Measurements from ENCODE around the gene MPP3. TPM values are rescaled to one million over a fixed set of nuclear protein-coding genes. Genes with fewer than 3 reads are reported as not detected.

Gene MPP3
- total and polyA plus RNA-seq, 2 donors (not counting 1 experiment from before 2014, with no cell fraction given) = 0.16 TPM; not detected in 1

DNA sequence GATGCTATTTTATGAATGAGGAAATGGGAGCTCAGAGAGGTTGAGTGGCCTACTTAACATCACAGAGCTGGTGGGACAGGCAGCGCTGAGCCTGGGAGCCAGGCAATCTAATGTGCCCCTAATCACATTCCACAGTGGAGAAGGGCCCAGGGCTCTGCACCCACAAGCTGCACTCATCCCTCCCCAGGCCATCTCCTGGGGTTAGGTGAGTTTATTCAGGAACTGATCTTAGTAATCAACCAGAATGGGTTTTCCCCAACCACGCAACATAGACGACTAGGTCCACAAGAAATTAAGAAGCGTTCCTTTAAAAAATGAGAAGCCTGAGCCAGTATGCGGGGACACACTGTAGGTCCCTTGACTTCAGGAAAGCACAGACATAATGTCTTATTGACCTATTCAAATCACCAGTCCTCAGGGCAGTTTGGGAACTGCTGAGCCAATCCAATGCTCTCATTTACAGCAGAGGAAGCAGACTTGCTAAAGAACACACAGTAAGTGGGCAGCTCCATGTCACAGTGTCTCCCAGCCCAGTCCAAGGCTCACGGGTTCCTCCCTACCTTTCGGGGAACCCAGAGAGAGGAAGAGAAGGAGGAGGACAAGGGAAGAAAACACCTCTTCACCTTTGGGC, 2.3 kb downstream of the MPP3 start:
- no peaks in the 10 kb centered on the region for H3K36me3 ChIP-seq (replicated peaks in 1 of 2; ENCODE audit: control extremely low read depth in 1 of 2, control insufficient read depth in 1 of 2, extremely low read depth in 1 of 2, insufficient read depth in 2 of 2, low read length in 1 of 2)
- H3K9me3 ChIP-seq (ENCODE audit: control extremely low read depth in 1 of 3, control insufficient read depth in 2 of 3, insufficient read depth in 1 of 3, low read length in 2 of 3) = peaks cover 0 to 10% (median 0%) of the 10 kb centered on the region in 3 donors
- H3K27me3 ChIP-seq (replicated peaks in 1 of 4; ENCODE audit: control extremely low read depth in 1 of 4, control insufficient read depth in 3 of 4, insufficient read depth in 4 of 4, low read length in 3 of 4) = peaks cover 0 to 34% (median 25%) of the 10 kb centered on the region in 4 experiments
- WGBS (ENCODE audit: insufficient coverage) = 73% methylated on average over 4 of the region's 7 CpGs
- H3K27me3 Mint-ChIP-seq = peaks cover 62% of the 10 kb centered on the region
- DNase-seq = no peak
- H3K27ac Mint-ChIP-seq = no peak overlapping the region
- H2AFZ ChIP-seq (ENCODE audit: insufficient read depth, low read depth, low read length, poor library complexity, severe bottlenecking) = no peak overlapping the region
- H3K27ac ChIP-seq (ENCODE audit: low read length in 2 of 2) = no peak overlapping the region
- peak overlapping the region; percentile 54 for H3K4me3 Mint-ChIP-seq
- intact Hi-C loops (cut with micrococcal nuclease) = no loop called here
- ChIA-PET POLR2A (no interaction called here), CTCF (interaction anchor here (1.1 kb wide), 1 partner anchor 9 kb away, joined by 3 read pairs; no protein-coding TSS in a partner anchor)
- H3K4me2 ChIP-seq (replicated peaks; ENCODE audit: low read depth, low read length, poor library complexity, severe bottlenecking) = no peak overlapping the region
- H4K20me1 ChIP-seq (ENCODE audit: control insufficient read depth, insufficient read depth, low read length, poor library complexity, severe bottlenecking) = no peaks in the 10 kb centered on the region
- no peak overlapping the region for H3K4me3 ChIP-seq (ENCODE audit: control extremely low read depth in 1 of 5, extremely low read depth in 1 of 5, insufficient read depth in 1 of 5, low read depth in 2 of 5, low read length in 4 of 5)
- peaks cover 16% of the 10 kb centered on the region for H3K4me1 Mint-ChIP-seq
- H3K79me2 ChIP-seq (ENCODE audit: control insufficient read depth, insufficient read depth, low read length) = no peaks in the 10 kb centered on the region
- H3K9me3 Mint-ChIP-seq (ENCODE audit: insufficient read depth) = no peaks in the 10 kb centered on the region
- H3K9ac ChIP-seq (ENCODE audit: low read length) = no peak overlapping the region
- TF ChIP-seq, protein P1, sequence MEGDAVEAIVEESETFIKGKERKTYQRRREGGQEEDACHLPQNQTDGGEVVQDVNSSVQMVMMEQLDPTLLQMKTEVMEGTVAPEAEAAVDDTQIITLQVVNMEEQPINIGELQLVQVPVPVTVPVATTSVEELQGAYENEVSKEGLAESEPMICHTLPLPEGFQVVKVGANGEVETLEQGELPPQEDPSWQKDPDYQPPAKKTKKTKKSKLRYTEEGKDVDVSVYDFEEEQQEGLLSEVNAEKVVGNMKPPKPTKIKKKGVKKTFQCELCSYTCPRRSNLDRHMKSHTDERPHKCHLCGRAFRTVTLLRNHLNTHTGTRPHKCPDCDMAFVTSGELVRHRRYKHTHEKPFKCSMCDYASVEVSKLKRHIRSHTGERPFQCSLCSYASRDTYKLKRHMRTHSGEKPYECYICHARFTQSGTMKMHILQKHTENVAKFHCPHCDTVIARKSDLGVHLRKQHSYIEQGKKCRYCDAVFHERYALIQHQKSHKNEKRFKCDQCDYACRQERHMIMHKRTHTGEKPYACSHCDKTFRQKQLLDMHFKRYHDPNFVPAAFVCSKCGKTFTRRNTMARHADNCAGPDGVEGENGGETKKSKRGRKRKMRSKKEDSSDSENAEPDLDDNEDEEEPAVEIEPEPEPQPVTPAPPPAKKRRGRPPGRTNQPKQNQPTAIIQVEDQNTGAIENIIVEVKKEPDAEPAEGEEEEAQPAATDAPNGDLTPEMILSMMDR (IDR thresholded peaks at IDR 0.05) = no peak
- no peak for TF ChIP-seq EZH2 (IDR thresholded peaks at IDR 0.05; ENCODE audit: borderline replicate concordance, insufficient read depth, low read depth, low read length, poor library complexity, severe bottlenecking)
- ATAC-seq (ENCODE audit: low read depth) = no peak
- peaks cover 14 to 21% of the 10 kb centered on the region in 2 donors for H3K4me1 ChIP-seq (ENCODE audit: control insufficient read depth in 2 of 2, insufficient read depth in 2 of 2, low read length in 2 of 2)

DNA sequence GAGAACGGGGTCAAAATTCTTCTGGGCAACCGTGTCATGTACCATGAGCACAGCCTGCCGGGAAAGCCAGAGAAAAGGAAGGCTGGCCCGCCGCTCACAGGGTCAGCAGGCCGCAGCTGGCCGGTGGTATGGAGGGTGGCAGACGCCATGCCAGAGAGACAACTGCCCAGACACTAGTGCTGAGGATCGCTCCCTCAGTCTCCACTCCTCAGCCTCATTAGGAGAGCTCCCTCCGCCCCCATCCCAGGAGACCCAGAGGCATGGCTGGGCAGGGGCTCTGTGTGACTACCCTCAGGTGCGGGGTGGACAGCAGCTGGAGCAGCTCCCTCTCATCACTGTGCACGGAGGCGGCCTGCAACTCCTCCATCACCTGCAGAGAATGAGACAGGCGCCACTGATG, 3.2 kb downstream of the MPP3 start:
- WGBS (ENCODE audit: insufficient coverage) = 95% methylated on average over 11 of the region's 14 CpGs
- Histone ChIP-seq H3K27me3 (replicated peaks in 1 of 4; ENCODE audit: control extremely low read depth in 1 of 4, control insufficient read depth in 3 of 4, insufficient read depth in 4 of 4, low read length in 3 of 4) (peaks cover 0 to 34% (median 24%) of the 10 kb centered on the region in 4 experiments), H3K36me3 (replicated peaks in 1 of 2; ENCODE audit: control extremely low read depth in 1 of 2, control insufficient read depth in 1 of 2, extremely low read depth in 1 of 2, insufficient read depth in 2 of 2, low read length in 1 of 2) (no peaks in the 10 kb centered on the region), H3K9ac (ENCODE audit: low read length) (no peak overlapping the region), H3K4me2 (replicated peaks; ENCODE audit: low read depth, low read length, poor library complexity, severe bottlenecking) (no peak overlapping the region), H2AFZ (ENCODE audit: insufficient read depth, low read depth, low read length, poor library complexity, severe bottlenecking) (no peak overlapping the region), H3K4me3 (ENCODE audit: control extremely low read depth in 1 of 5, extremely low read depth in 1 of 5, insufficient read depth in 1 of 5, low read depth in 2 of 5, low read length in 4 of 5) (no peak overlapping the region), H4K20me1 (ENCODE audit: control insufficient read depth, insufficient read depth, low read length, poor library complexity, severe bottlenecking) (no peaks in the 10 kb centered on the region), H3K79me2 (ENCODE audit: control insufficient read depth, insufficient read depth, low read length) (no peaks in the 10 kb centered on the region), H3K27ac (ENCODE audit: low read length in 2 of 2) (no peak overlapping the region), H3K4me1 (ENCODE audit: control insufficient read depth in 2 of 2, insufficient read depth in 2 of 2, low read length in 2 of 2) (peaks cover 14 to 21% of the 10 kb centered on the region in 2 donors), H3K9me3 (ENCODE audit: control extremely low read depth in 1 of 3, control insufficient read depth in 2 of 3, insufficient read depth in 1 of 3, low read length in 2 of 3) (peaks cover 0 to 10% (median 0%) of the 10 kb centered on the region in 3 donors)
- peaks cover 62% of the 10 kb centered on the region for H3K27me3 Mint-ChIP-seq
- ChIA-PET CTCF (interaction anchor here (1.1 kb wide), 1 partner anchor 10 kb away, joined by 3 read pairs; no protein-coding TSS in a partner anchor), POLR2A (no interaction called here)
- H3K9me3 Mint-ChIP-seq (ENCODE audit: insufficient read depth) = no peaks in the 10 kb centered on the region
- H3K4me3 Mint-ChIP-seq = no peak overlapping the region
- TF ChIP-seq EZH2 (IDR thresholded peaks at IDR 0.05; ENCODE audit: borderline replicate concordance, insufficient read depth, low read depth, low read length, poor library complexity, severe bottlenecking) = no peak
- TF ChIP-seq, protein P1 (IDR thresholded peaks at IDR 0.05) = no peak
- H3K27ac Mint-ChIP-seq = no peak overlapping the region
- ATAC-seq (ENCODE audit: low read depth) (no peak), DNase-seq (no peak)
- intact Hi-C loops (cut with micrococcal nuclease) = no loop called here
- H3K4me1 Mint-ChIP-seq = peaks cover 16% of the 10 kb centered on the region
